Subcutaneous abdominal adipose tissue (tissue), 5 donors: ENCODE data around the gene SMIM22.

Experiments
- H3K27ac ChIP-seq: one replicate; pipeline ENCODE4 v1.7.0; 2013; ENCODE audit warnings: low read depth, mild to moderate bottlenecking, inconsistent platforms, low read length, moderate library complexity
- H3K27me3 ChIP-seq, 5 donors: one replicate each; pipeline ENCODE4 v1.7.0; 2013; ENCODE audit warnings: low read length in 5 of 5, inconsistent platforms in 1 of 5; ENCODE audit not compliant: control insufficient read depth in 5 of 5, insufficient read depth in 4 of 5
- H3K36me3 ChIP-seq, 5 donors: one replicate each; pipeline ENCODE4 v1.7.0; 2013; ENCODE audit warnings: low read length in 5 of 5; ENCODE audit not compliant: control insufficient read depth in 5 of 5, insufficient read depth in 5 of 5
- H3K4me1 ChIP-seq, 5 donors: one replicate each; pipeline ENCODE4 v1.7.0; 2013; ENCODE audit warnings: low read length in 5 of 5, mild to moderate bottlenecking in 3 of 5, moderate library complexity in 1 of 5; ENCODE audit not compliant: control insufficient read depth in 5 of 5, insufficient read depth in 5 of 5
- H3K4me3 ChIP-seq, 5 donors: one replicate each; pipeline ENCODE4 v1.7.0; 2013; ENCODE audit warnings: low read length in 5 of 5, low read depth in 1 of 5
- H3K9ac ChIP-seq, 5 donors: one replicate each; pipeline ENCODE4 v1.7.0; 2013; ENCODE audit warnings: low read length in 5 of 5, mild to moderate bottlenecking in 4 of 5, moderate library complexity in 3 of 5
- H3K9me3 ChIP-seq, 5 donors: one replicate each; pipeline ENCODE4 v1.7.0; 2013; ENCODE audit warnings: low read length in 5 of 5; ENCODE audit not compliant: control insufficient read depth in 5 of 5
- donor health status: healthy.
- donor health status: healthy.
- donor health status: healthy.
- donor health status: healthy.
- donor health status: healthy.

The SMIM22 gene

DNA sequence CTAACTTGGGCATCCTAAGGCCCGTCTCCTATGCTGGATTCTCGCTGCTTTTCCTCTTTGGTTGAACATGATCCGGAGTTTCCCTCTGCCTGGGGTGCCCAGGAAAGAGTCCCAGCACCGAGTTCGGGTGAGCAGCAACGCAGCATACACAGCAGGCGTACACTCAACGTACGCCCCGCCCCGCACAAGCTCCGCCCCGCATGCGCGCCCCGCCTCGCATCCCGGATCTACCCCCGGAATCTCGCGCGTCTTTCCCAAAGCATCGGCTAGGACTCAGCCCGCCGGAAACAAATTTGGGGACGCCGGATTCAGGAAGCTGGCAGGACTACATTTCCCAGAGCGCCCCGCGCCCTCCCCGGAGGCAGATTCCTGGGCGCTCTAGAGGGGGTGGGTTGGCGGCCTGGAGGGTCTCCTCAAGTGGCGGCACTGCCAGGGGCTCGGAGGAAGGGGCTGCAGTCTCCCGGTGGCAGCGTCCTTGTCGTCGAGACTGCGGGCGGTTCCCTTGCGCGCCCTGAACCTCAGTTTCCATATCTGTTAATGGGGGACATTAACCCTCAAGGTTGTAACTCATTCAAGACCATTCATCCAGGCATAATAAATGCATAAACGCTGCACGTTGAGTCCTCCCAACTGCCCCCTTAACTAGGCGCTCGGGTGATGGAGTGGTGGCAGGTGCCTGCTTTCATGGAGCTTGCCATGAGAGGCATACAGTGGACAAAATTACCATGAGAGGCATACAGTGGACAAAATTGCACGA, 26.4 kb upstream of the SMIM22 start:
- H3K9me3 ChIP-seq = no peaks in the 10 kb centered on the region
- peak overlapping the region in 4 of 5 donors; percentile 67 to 82 (median 72) for H3K9ac ChIP-seq
- peak overlapping the region; percentile 37 for H3K27ac ChIP-seq
- H3K4me3 ChIP-seq = peak overlapping the region; percentile 57 to 89 (median 66)
- peaks cover 0 to 16% (median 9%) of the 10 kb centered on the region in 5 donors for H3K36me3 ChIP-seq
- no peaks in the 10 kb centered on the region for H3K27me3 ChIP-seq
- peaks cover 5 to 42% (median 32%) of the 10 kb centered on the region in 5 donors for H3K4me1 ChIP-seq

GRCh38 chr16:4769306-4769638, 25.9 kb upstream of the SMIM22 start:
- peak overlapping the region in 3 of 5 donors; percentile 45 to 82 (median 50) for H3K9ac ChIP-seq
- H3K4me3 ChIP-seq = peak overlapping the region; percentile 57 to 83 (median 66)
- H3K27ac ChIP-seq = no peak overlapping the region
- no peaks in the 10 kb centered on the region for H3K27me3 ChIP-seq
- H3K36me3 ChIP-seq = peaks cover 0 to 10% (median 5%) of the 10 kb centered on the region in 5 donors
- no peaks in the 10 kb centered on the region for H3K9me3 ChIP-seq
- H3K4me1 ChIP-seq = peaks cover 5 to 42% (median 32%) of the 10 kb centered on the region in 5 donors

GRCh38 chr16:4771646-4772045, 23.5 kb upstream of the SMIM22 start:
- Histone ChIP-seq H3K9me3 (no peaks in the 10 kb centered on the region), H3K36me3 (no peaks in the 10 kb centered on the region), H3K4me1 (peaks cover 0 to 23% (median 15%) of the 10 kb centered on the region in 5 donors)

DNA sequence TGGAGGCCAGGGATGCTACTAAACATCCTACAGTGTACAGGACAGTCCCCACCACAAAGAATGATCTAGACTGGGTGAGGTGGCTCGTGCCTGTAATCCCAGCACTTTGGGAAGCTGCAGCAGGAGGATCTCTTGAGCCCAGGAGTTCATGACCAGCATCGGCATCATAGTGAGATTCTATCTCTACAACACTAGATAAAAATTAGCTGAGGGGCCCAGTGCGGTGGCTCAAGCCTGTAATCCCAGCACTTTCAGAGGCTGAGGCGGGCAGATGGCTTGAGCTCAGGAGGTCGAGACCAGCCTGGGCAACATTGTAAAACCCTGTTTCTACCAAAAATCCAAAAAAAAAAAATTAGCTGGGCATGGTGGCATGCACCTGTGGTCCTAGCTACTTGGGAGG, 22.8 kb upstream of the SMIM22 start:
- H3K4me1 ChIP-seq = peaks cover 0 to 18% (median 15%) of the 10 kb centered on the region in 5 donors
- H3K4me3 ChIP-seq = no peak overlapping the region
- no peaks in the 10 kb centered on the region for H3K9me3 ChIP-seq
- H3K27me3 ChIP-seq = peaks cover 0 to 3% (median 0%) of the 10 kb centered on the region in 5 donors
- H3K27ac ChIP-seq = no peak overlapping the region
- no peaks in the 10 kb centered on the region for H3K36me3 ChIP-seq
- H3K9ac ChIP-seq = no peak overlapping the region

More at GRCh38 chr16:4771646-4772045, 23.5 kb upstream of the SMIM22 start:
- Histone ChIP-seq H3K27ac (no peak overlapping the region), H3K27me3 (peaks cover 0 to 3% (median 0%) of the 10 kb centered on the region in 5 donors), H3K4me3 (no peak overlapping the region), H3K9ac (no peak overlapping the region)

- H3K9ac ChIP-seq = no peak overlapping the region
- no peak overlapping the region for H3K4me3 ChIP-seq
- H3K36me3 ChIP-seq = no peaks in the 10 kb centered on the region
- H3K27ac ChIP-seq = no peak overlapping the region
- H3K4me1 ChIP-seq = no peaks in the 10 kb centered on the region
- H3K9me3 ChIP-seq = no peaks in the 10 kb centered on the region
- peaks cover 0 to 3% (median 0%) of the 10 kb centered on the region in 5 donors for H3K27me3 ChIP-seq
Observed at GRCh38 chr16:4775005-4775404, 20.2 kb upstream of the SMIM22 start.

DNA sequence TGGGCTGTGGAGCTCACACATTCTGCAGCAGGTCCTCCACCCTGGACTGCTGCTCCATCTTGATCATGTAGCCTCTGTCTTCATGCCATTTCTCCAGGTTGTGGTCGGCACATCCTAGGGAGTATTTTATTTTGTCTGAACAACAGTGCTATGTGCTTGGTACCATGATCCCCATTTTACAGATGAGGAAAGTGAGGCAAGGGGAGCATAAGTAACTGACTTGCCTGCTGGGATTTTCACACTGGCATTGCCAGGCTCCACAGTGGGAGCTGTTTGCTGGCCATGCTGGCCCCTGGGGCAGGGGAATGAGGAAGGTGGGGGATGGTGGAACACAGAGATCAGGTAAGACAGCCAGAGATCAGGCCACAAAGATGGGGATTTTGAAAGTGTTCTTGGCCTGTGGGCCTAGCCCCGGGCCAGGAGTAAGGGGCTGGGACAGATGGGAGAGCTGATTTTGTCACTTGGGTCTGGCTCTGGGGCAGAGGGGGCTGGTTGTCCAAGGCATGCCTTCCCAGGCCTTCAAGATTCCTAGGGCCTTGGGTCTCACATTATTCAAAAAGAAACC, 18.9 kb upstream of the SMIM22 start:
- H3K9me3 ChIP-seq = no peaks in the 10 kb centered on the region
- no peaks in the 10 kb centered on the region for H3K4me1 ChIP-seq
- no peak overlapping the region for H3K4me3 ChIP-seq
- no peak overlapping the region for H3K27ac ChIP-seq
- H3K9ac ChIP-seq = no peak overlapping the region
- peaks cover 0 to 3% (median 0%) of the 10 kb centered on the region in 5 donors for H3K27me3 ChIP-seq
- H3K36me3 ChIP-seq = no peaks in the 10 kb centered on the region

GRCh38 chr16:4777339-4778049, 17.7 kb upstream of the SMIM22 start:
- Histone ChIP-seq H3K9ac (no peak overlapping the region), H3K27me3 (peaks cover 0 to 3% (median 0%) of the 10 kb centered on the region in 5 donors), H3K9me3 (no peaks in the 10 kb centered on the region), H3K4me1 (no peaks in the 10 kb centered on the region), H3K4me3 (no peak overlapping the region), H3K27ac (no peak overlapping the region), H3K36me3 (no peaks in the 10 kb centered on the region)

DNA sequence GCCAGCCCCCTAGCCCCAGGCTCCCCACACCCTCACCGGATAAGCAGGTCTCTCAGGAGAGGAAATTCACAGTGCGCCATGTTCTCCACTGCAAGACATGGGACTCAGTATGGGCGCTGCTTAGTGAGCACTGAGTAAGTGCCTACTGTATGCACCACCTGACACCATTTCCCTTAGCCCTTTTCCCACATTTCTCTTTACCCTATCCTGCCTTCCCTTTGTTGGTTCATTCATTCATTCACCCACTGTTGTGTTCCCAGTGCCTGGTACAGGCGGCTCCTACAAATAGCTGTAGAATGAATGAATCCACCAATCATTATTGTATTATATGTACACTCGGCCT, 17.1 kb upstream of the SMIM22 start:
- no peaks in the 10 kb centered on the region for H3K36me3 ChIP-seq
- H3K27ac ChIP-seq = no peak overlapping the region
- no peak overlapping the region for H3K9ac ChIP-seq
- H3K4me3 ChIP-seq = no peak overlapping the region
- no peaks in the 10 kb centered on the region for H3K9me3 ChIP-seq
- peaks cover 0 to 3% (median 0%) of the 10 kb centered on the region in 5 donors for H3K27me3 ChIP-seq
- H3K4me1 ChIP-seq = no peaks in the 10 kb centered on the region

GRCh38 chr16:4780235-4780634, 14.9 kb upstream of the SMIM22 start:
- Histone ChIP-seq H3K27me3 (peaks cover 0 to 3% (median 0%) of the 10 kb centered on the region in 5 donors), H3K9ac (no peak overlapping the region), H3K9me3 (no peaks in the 10 kb centered on the region), H3K27ac (no peak overlapping the region), H3K4me3 (no peak overlapping the region), H3K36me3 (no peaks in the 10 kb centered on the region), H3K4me1 (no peaks in the 10 kb centered on the region)
